HL-60 (cell line): ENCODE results near the gene PSAP.

Source experiments
- DNase-seq, 2 experiments: peaks; one replicate each; pipeline ENCODE4 v3.0.0-alpha.2; 2010 to 2020; ENCODE audit warnings: low read depth in 1 of 2, low spot score in 1 of 2
- H3K27ac ChIP-seq: fragments of 250-450 bp; sonication (Bioruptor Pico); replicated peaks from 2 replicates; pipeline ENCODE4 v1.5.1; 2020; ENCODE audit warnings: mild to moderate bottlenecking, moderate library complexity
- H3K27me3 ChIP-seq: fragments of 250-450 bp; sonication (Bioruptor Pico); 2 replicates; pipeline ENCODE4 v1.5.1; 2021; ENCODE audit warnings: mild to moderate bottlenecking, moderate library complexity; ENCODE audit not compliant: insufficient read depth, poor library complexity, severe bottlenecking
- H3K4me3 ChIP-seq: replicated peaks from 2 replicates; pipeline ENCODE4 v1.5.1; 2011; ENCODE audit warnings: mild to moderate bottlenecking, control low read depth, low read length; ENCODE audit not compliant: insufficient read depth
- GABPA ChIP-seq: IDR thresholded peaks from 2 replicates; pipeline ENCODE4 v1.6.1; 2012; ENCODE audit warnings: low read depth
- POLR2AphosphoS5 ChIP-seq: IDR thresholded peaks from 2 replicates; pipeline ENCODE4 v1.6.1; 2012; ENCODE audit warnings: low read depth
- SPI1 ChIP-seq: IDR thresholded peaks from 2 replicates; pipeline ENCODE4 v1.6.1; 2012; ENCODE audit warnings: low read depth, mild to moderate bottlenecking, borderline replicate concordance
- TF ChIP-seq, protein P1 (sequence below): IDR thresholded peaks from 2 replicates; pipeline ENCODE4 v1.6.1; 2012; ENCODE audit warnings: low read depth; ENCODE audit not compliant: insufficient replicate concordance
- TF ChIP-seq, protein P2 (sequence below): IDR thresholded peaks from one replicate; pipeline ENCODE4 v1.5.1; 2011; ENCODE audit warnings: low read length, control low read depth, inconsistent platforms; ENCODE audit not compliant: insufficient read depth

PSAP gene

DNA sequence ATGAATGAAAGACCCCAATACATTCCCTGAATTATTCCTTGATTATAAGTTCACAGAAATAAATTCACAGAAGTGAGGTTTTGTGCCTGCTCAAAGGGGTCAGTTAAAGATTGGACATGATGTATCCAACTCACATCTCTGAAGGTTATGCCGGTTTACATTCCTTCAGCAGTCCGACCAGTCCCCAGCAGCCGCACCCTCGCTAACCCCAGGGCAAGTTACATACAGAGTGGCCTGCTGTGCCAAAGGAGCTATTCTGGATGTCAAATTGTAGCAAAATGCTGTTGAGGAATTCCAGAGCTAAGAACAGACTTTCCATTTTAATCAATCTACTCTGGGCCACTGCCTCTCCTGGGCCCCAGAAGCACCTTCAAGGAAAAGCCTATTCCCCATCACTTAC is 20.3 kb downstream of the PSAP start:
- DNase-seq = no peak
- Histone ChIP-seq H3K4me3 (no peak overlapping the region), H3K27ac (no peak overlapping the region), H3K27me3 (no peaks in the 10 kb centered on the region)
- TF ChIP-seq SPI1 (no peak), GABPA (no peak), POLR2AphosphoS5 (no peak)
- TF ChIP-seq, protein P1, sequence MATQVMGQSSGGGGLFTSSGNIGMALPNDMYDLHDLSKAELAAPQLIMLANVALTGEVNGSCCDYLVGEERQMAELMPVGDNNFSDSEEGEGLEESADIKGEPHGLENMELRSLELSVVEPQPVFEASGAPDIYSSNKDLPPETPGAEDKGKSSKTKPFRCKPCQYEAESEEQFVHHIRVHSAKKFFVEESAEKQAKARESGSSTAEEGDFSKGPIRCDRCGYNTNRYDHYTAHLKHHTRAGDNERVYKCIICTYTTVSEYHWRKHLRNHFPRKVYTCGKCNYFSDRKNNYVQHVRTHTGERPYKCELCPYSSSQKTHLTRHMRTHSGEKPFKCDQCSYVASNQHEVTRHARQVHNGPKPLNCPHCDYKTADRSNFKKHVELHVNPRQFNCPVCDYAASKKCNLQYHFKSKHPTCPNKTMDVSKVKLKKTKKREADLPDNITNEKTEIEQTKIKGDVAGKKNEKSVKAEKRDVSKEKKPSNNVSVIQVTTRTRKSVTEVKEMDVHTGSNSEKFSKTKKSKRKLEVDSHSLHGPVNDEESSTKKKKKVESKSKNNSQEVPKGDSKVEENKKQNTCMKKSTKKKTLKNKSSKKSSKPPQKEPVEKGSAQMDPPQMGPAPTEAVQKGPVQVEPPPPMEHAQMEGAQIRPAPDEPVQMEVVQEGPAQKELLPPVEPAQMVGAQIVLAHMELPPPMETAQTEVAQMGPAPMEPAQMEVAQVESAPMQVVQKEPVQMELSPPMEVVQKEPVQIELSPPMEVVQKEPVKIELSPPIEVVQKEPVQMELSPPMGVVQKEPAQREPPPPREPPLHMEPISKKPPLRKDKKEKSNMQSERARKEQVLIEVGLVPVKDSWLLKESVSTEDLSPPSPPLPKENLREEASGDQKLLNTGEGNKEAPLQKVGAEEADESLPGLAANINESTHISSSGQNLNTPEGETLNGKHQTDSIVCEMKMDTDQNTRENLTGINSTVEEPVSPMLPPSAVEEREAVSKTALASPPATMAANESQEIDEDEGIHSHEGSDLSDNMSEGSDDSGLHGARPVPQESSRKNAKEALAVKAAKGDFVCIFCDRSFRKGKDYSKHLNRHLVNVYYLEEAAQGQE = no peak
- TF ChIP-seq, protein P2, sequence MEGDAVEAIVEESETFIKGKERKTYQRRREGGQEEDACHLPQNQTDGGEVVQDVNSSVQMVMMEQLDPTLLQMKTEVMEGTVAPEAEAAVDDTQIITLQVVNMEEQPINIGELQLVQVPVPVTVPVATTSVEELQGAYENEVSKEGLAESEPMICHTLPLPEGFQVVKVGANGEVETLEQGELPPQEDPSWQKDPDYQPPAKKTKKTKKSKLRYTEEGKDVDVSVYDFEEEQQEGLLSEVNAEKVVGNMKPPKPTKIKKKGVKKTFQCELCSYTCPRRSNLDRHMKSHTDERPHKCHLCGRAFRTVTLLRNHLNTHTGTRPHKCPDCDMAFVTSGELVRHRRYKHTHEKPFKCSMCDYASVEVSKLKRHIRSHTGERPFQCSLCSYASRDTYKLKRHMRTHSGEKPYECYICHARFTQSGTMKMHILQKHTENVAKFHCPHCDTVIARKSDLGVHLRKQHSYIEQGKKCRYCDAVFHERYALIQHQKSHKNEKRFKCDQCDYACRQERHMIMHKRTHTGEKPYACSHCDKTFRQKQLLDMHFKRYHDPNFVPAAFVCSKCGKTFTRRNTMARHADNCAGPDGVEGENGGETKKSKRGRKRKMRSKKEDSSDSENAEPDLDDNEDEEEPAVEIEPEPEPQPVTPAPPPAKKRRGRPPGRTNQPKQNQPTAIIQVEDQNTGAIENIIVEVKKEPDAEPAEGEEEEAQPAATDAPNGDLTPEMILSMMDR = no peak

DNA sequence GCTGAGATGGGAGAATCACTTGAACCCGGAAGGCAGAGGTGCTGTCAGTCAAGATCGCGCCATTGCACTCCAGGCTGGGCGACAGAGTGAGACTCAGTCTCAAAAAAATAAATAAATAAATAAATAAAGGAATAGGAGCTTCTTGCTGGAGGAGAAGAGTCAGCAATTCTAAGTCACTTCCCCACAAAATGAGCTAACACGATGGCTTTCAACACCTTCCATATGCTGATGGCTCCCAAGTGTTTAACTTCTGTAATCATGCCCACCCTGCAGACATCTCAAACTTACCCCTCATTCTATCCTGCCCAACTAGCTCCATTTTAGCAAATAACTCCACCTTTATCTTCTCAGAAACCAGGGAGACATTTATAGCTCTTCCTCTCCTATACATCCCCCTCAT is 21.2 kb downstream of the PSAP start:
- Histone ChIP-seq H3K27me3 (no peaks in the 10 kb centered on the region), H3K4me3 (no peak overlapping the region), H3K27ac (peak overlapping the region; percentile 59)
- TF ChIP-seq, protein P2 = no peak
- TF ChIP-seq GABPA (no peak), SPI1 (no peak), POLR2AphosphoS5 (no peak)
- TF ChIP-seq, protein P1 = no peak
- DNase-seq = no peak

DNA sequence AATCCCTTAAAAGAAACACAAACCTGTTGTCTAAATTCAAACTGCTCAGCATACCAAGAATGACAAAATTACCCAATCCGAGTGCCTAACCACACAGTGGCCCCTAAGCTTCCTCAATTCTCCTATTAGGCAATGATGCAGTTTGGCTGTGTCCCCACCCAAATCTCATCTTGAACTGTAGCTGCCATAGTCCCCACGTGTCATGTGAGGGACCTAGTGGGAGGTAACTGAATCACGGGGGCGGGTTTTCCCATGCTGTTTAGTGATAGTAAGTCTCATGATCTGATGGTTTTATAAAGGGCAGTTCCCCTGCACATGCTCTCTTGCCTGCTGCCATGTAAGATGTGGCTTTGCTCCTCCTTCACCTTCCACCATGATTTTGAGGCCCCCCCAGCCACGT is 21.9 kb downstream of the PSAP start:
- DNase-seq = peak; percentile 88 to 95
- peak overlapping the region; percentile 59 for H3K27ac ChIP-seq
- peak; percentile 23; the same call in 1 of the 2 replicates for TF ChIP-seq SPI1
- peak; percentile 59 for TF ChIP-seq POLR2AphosphoS5
- TF ChIP-seq, protein P2 = no peak
- H3K27me3 ChIP-seq = no peaks in the 10 kb centered on the region
- H3K4me3 ChIP-seq = no peak overlapping the region

DNA sequence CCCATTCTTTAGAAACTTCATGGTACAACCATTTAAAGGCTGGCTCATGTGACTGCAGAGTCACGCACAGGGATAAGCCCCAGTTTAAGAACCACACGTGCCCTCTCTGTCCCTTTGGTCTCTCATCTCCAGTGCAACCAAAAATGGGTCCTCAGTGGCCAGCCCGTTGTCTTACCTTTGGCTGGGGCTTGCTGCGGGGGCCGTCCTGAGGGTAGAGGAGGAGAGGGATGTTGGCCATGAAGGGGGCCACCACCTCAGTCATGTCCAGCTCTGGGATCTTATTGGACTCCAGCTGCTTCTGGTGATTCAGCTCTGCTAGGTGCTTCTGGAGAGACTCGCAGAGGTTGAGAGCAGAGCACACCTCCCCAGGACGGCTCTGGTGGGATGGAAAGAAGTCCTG is 22.3 kb downstream of the PSAP start:
- no peaks in the 10 kb centered on the region for H3K27me3 ChIP-seq
- DNase-seq = no peak
- TF ChIP-seq POLR2AphosphoS5 = no peak
- TF ChIP-seq, protein P1 = no peak
- no peak for TF ChIP-seq GABPA
- TF ChIP-seq, protein P2 = no peak
- no peak for TF ChIP-seq SPI1
- H3K27ac ChIP-seq = peak overlapping the region; percentile 51
- no peak overlapping the region for H3K4me3 ChIP-seq
